Tibial artery (tissue), 4 donors: ENCODE measurements around the gene PSRC1.
"Not testable (repeated sequence)": the region's sequence is repeated elsewhere in the genome, so short reads cannot be mapped to it uniquely, and the experiment has no call there.

ENCODE experiments used
- DNase-seq, 2 donors: peaks; one replicate each; pipeline ENCODE4 v3.0.0-alpha.2; 2019
- H3K27ac ChIP-seq, 2 donors: fragments of 200-600 bp; sonication (generic) in 1 of 2; 1 replicate in 1 of 2; 2 replicates in 1 of 2; pipeline ENCODE4 v1.5.1; 2018 to 2019; ENCODE audit warnings: mild to moderate bottlenecking in 1 of 2
- H3K27me3 ChIP-seq, 2 donors: fragments of 200-600 bp; sonication (generic) in 1 of 2; one replicate each; pipeline versions ENCODE4 v1.5.1 to v1.6.0; 2016 to 2019
- H3K36me3 ChIP-seq, 3 donors: fragments of 200-600 bp; sonication (generic) in 2 of 3; one replicate each; pipeline ENCODE4 v1.5.1; 2016 to 2019; ENCODE audit warnings: mild to moderate bottlenecking in 2 of 3
- H3K4me1 ChIP-seq, 4 donors: fragments of 200-600 bp; sonication (generic) in 2 of 4; 1 replicate in 3 of 4; 2 replicates in 1 of 4; pipeline ENCODE4 v1.5.1; 2016 to 2019
- H3K4me3 ChIP-seq, 2 donors: fragments of 200-600 bp; sonication (generic) in 1 of 2; 1 replicate in 1 of 2; 2 replicates in 1 of 2; pipeline ENCODE4 v1.5.1; 2018 to 2019; ENCODE audit warnings: mild to moderate bottlenecking in 2 of 2
- H3K9me3 ChIP-seq, 3 donors: fragments of 200-600 bp; sonication (generic) in 1 of 3; one replicate each; pipeline ENCODE4 v1.5.1; 2016 to 2019
- CTCF ChIP-seq, 2 experiments: fragments of 200-600 bp in 1 of 2; fragments of 450-650 bp in 1 of 2; IDR thresholded peaks; one replicate each; pipeline ENCODE4 v1.5.1; 2017 to 2019; ENCODE audit warnings: antibody characterized with exemption in 2 of 2, mild to moderate bottlenecking in 1 of 2, moderate library complexity in 1 of 2
- intact Hi-C: fragments of 100-400 bp; cut with DNase I; formaldehyde crosslinking; loops from one replicate; pipeline ENCODE4 v1.15.0; 2023; ENCODE audit warnings: low total_unique reads

PSRC1 gene

GRCh38 chr1:109309347-109309746 lies 26.4 kb upstream of the PSRC1 start:
- no peaks in the 10 kb centered on the region for H3K9me3 ChIP-seq
- intact Hi-C loops: no loop called here
- no peak overlapping the region for H3K4me3 ChIP-seq
- peaks cover 46 to 59% (median 55%) of the 10 kb centered on the region in 3 donors for H3K36me3 ChIP-seq
- H3K27me3 ChIP-seq: no peaks in the 10 kb centered on the region
- no peak for DNase-seq
- no peak overlapping the region for H3K27ac ChIP-seq
- TF ChIP-seq CTCF (IDR thresholded peaks at IDR 0.05): no peak
- peaks cover 0 to 20% (median 6%) of the 10 kb centered on the region in 4 donors for H3K4me1 ChIP-seq

GRCh38 chr1:109307274-109308021 lies 24.5 kb upstream of the PSRC1 start:
- DNase-seq: no peak
- peak overlapping the region in 1 of 2 donors; percentile 15 for H3K27ac ChIP-seq
- no peak for TF ChIP-seq CTCF (IDR thresholded peaks at IDR 0.05)
- no peaks in the 10 kb centered on the region for H3K9me3 ChIP-seq
- no peak overlapping the region for H3K4me3 ChIP-seq
- peaks cover 0 to 20% (median 6%) of the 10 kb centered on the region in 4 donors for H3K4me1 ChIP-seq
- intact Hi-C loops: no loop called here
- H3K27me3 ChIP-seq: no peaks in the 10 kb centered on the region
- peaks cover 27 to 40% (median 36%) of the 10 kb centered on the region in 3 donors for H3K36me3 ChIP-seq

GRCh38 chr1:109306832-109307273 lies 23.9 kb upstream of the PSRC1 start, which contains the start of gene MYBPHL:
Gene MYBPHL (minus strand): TSS chr1:109307011. CDS start chr1:109306991, 20 bp downstream.
- TF ChIP-seq CTCF (IDR thresholded peaks at IDR 0.05): no peak
- Histone ChIP-seq H3K4me3 (no peak within 1 kb of the TSS), H3K9me3 (no peaks in the 10 kb centered on the region), H3K27ac (peak within 1 kb of the TSS in 1 of 2 donors; percentile 15), H3K36me3 (peaks cover 21 to 34% (median 32%) of the 10 kb centered on the region in 3 donors), H3K4me1 (peaks cover 0 to 20% (median 6%) of the 10 kb centered on the region in 4 donors), H3K27me3 (no peaks in the 10 kb centered on the region)
- intact Hi-C loops: no loop called here
- peak in 1 of 2 donors; percentile 59 for DNase-seq

- peaks cover 13 to 26% (median 23%) of the 10 kb centered on the region in 3 donors for H3K36me3 ChIP-seq
- intact Hi-C loops, H3K9me3 ChIP-seq, DNase-seq, H3K27ac ChIP-seq, H3K4me3 ChIP-seq, H3K27me3 ChIP-seq: not testable (repeated sequence)
- H3K4me1 ChIP-seq: peaks cover 0 to 20% (median 6%) of the 10 kb centered on the region in 4 donors
Measured at GRCh38 chr1:109305991-109306390, 23.0 kb upstream of the PSRC1 start.

- Histone ChIP-seq H3K27ac (no peak overlapping the region), H3K4me3 (no peak overlapping the region), H3K4me1 (peaks cover 0 to 28% (median 11%) of the 10 kb centered on the region in 4 donors), H3K36me3 (peaks cover 6 to 10% (median 10%) of the 10 kb centered on the region in 3 donors), H3K27me3 (no peaks in the 10 kb centered on the region), H3K9me3 (no peaks in the 10 kb centered on the region)
- TF ChIP-seq CTCF (IDR thresholded peaks at IDR 0.05): no peak
- peak in 1 of 2 donors; percentile 33 for DNase-seq
- intact Hi-C loops: no loop called here
Measured at GRCh38 chr1:109304226-109304920, 21.4 kb upstream of the PSRC1 start.

- no peaks in the 10 kb centered on the region for H3K27me3 ChIP-seq
- no peak for DNase-seq
- intact Hi-C loops: no loop called here
- no peaks in the 10 kb centered on the region for H3K9me3 ChIP-seq
- no peak for TF ChIP-seq CTCF (IDR thresholded peaks at IDR 0.05)
- no peak overlapping the region for H3K27ac ChIP-seq
- peaks cover 0 to 28% (median 19%) of the 10 kb centered on the region in 4 donors for H3K4me1 ChIP-seq
- H3K4me3 ChIP-seq: no peak overlapping the region
- no peaks in the 10 kb centered on the region for H3K36me3 ChIP-seq
Measured at GRCh38 chr1:109301874-109302273, 18.9 kb upstream of the PSRC1 start.
